IMR-90 (cell line): Measurements from ENCODE around the gene SLC22A7. TPM values are rescaled to one million over a fixed set of nuclear protein-coding genes. Genes with fewer than 3 reads are reported as not detected.

ENCODE experiments used
- ATAC-seq: fragments of 200-7000 bp; cut with Tn5 transposase; 2 replicates; pipeline ENCODE4 v1.9.1; 2020; ENCODE audit warnings: low read depth, mild to moderate bottlenecking, moderate library complexity
- BruUV-seq: library from RNA; stranded (reverse); fragments of 400-500 nt; replicated peaks from 2 replicates; lab custom pipeline; 2021; lab: Mats Ljungman, UMichigan
- CTCF ChIA-PET: fragments of 300-600 bp; formaldehyde crosslinking; extraction: SDS; loops from one replicate; lab custom pipeline; 2021; ENCODE audit warnings: antibody characterized with exemption; lab: Yijun Ruan, JAX
- POLR2A ChIA-PET: fragments of 300-600 bp; sonication (Branson Sonifier 250); formaldehyde crosslinking; loops from one replicate; lab custom pipeline; 2022; ENCODE audit warnings: antibody characterized with exemption; ENCODE audit not compliant: unreplicated experiment; lab: Charles Lee
- DNase-seq: peaks from one replicate; pipeline ENCODE4 v3.0.0; 2013
- H2AFZ ChIP-seq: replicated peaks from 2 replicates; pipeline ENCODE3; 2013; ENCODE audit warnings: low read length, mild to moderate bottlenecking; ENCODE audit not compliant: poor library complexity
- H2AK5ac ChIP-seq: 2 replicates; pipeline ENCODE4 v1.6.1; 2013; ENCODE audit warnings: low read depth, low read length, inconsistent platforms
- H2AK9ac ChIP-seq: replicated peaks from 2 replicates; pipeline ENCODE3; 2013; ENCODE audit warnings: mild to moderate bottlenecking, low read depth, low read length, moderate library complexity; ENCODE audit not compliant: poor library complexity
- H2BK120ac ChIP-seq: 2 replicates; pipeline ENCODE4 v1.6.1; 2013; ENCODE audit warnings: low read depth, low read length, inconsistent platforms
- H2BK15ac ChIP-seq: 3 replicates; pipeline ENCODE4 v1.6.1; 2013; ENCODE audit warnings: low read depth, low read length, inconsistent platforms
- H2BK20ac ChIP-seq: 2 replicates; pipeline ENCODE4 v1.6.1; 2013; ENCODE audit warnings: low read depth, mild to moderate bottlenecking, inconsistent platforms, low read length, moderate library complexity
- H2BK5ac ChIP-seq: 2 replicates; pipeline ENCODE4 v1.6.1; 2013; ENCODE audit warnings: mild to moderate bottlenecking, low read depth, low read length, inconsistent platforms; ENCODE audit not compliant: poor library complexity, severe bottlenecking
- H3K14ac ChIP-seq: replicated peaks from 2 replicates; pipeline ENCODE4 v1.6.1; 2013; ENCODE audit warnings: low read depth, low read length, inconsistent platforms
- H3K18ac ChIP-seq: 2 replicates; pipeline ENCODE4 v1.6.1; 2013; ENCODE audit warnings: low read depth, low read length, control low read depth
- H3K23ac ChIP-seq: 2 replicates; pipeline ENCODE4 v1.6.1; 2013; ENCODE audit warnings: low read depth, low read length, inconsistent platforms
- H3K27ac ChIP-seq: 2 replicates; pipeline ENCODE4 v1.5.1; 2013; ENCODE audit warnings: mild to moderate bottlenecking, control low read depth, low read length; ENCODE audit not compliant: insufficient read depth
- H3K27me3 ChIP-seq: 2 replicates; pipeline ENCODE4 v1.6.1; 2013; ENCODE audit warnings: low read length; ENCODE audit not compliant: control insufficient read depth, insufficient read depth
- H3K36me3 ChIP-seq: 2 replicates; pipeline ENCODE4 v1.6.1; 2013; ENCODE audit warnings: low read length, mixed read lengths; ENCODE audit not compliant: control insufficient read depth, insufficient read depth
- H3K4ac ChIP-seq: 2 replicates; pipeline ENCODE4 v1.6.1; 2013; ENCODE audit warnings: low read depth, low read length, inconsistent platforms
- H3K4me1 ChIP-seq: 2 replicates; pipeline ENCODE4 v1.6.1; 2013; ENCODE audit warnings: low read length, mixed read lengths; ENCODE audit not compliant: control insufficient read depth, insufficient read depth
- H3K4me2 ChIP-seq: 2 replicates; pipeline ENCODE4 v1.6.1; 2013; ENCODE audit warnings: low read depth, mild to moderate bottlenecking, control low read depth, low read length, moderate library complexity
- H3K4me3 ChIP-seq: 2 replicates; pipeline ENCODE4 v1.5.1; 2013; ENCODE audit warnings: low read depth, mild to moderate bottlenecking, control low read depth, low read length, moderate library complexity; ENCODE audit not compliant: insufficient read depth
- H3K56ac ChIP-seq: 2 replicates; pipeline ENCODE4 v1.6.1; 2013; ENCODE audit warnings: low read length, inconsistent platforms; ENCODE audit not compliant: insufficient read depth; ENCODE audit errors: extremely low read depth
- H3K79me1 ChIP-seq, 2 experiments: 2 replicates each; pipeline ENCODE4 v1.6.1; 2013; ENCODE audit warnings: low read length in 2 of 2, inconsistent platforms in 1 of 2, low read depth in 1 of 2
- H3K9ac ChIP-seq: 2 replicates; pipeline ENCODE4 v1.6.1; 2013; ENCODE audit warnings: low read depth, low read length, control low read depth
- H3K9me1 ChIP-seq: 2 replicates; pipeline ENCODE4 v1.6.1; 2013; ENCODE audit warnings: low read length, inconsistent platforms; ENCODE audit not compliant: insufficient read depth
- H3K9me3 ChIP-seq: 2 replicates; pipeline ENCODE4 v1.6.1; 2013; ENCODE audit warnings: low read length; ENCODE audit not compliant: control insufficient read depth, insufficient read depth
- H4K20me1 ChIP-seq: 2 replicates; pipeline ENCODE4 v1.6.1; 2013; ENCODE audit warnings: low read length, inconsistent platforms; ENCODE audit not compliant: insufficient read depth
- H4K5ac ChIP-seq: 2 replicates; pipeline ENCODE4 v1.6.1; 2013; ENCODE audit warnings: mild to moderate bottlenecking, low read depth, low read length, control low read depth
- H4K8ac ChIP-seq, 2 experiments: 2 replicates each; pipeline ENCODE4 v1.6.1; 2013; ENCODE audit warnings: low read depth in 2 of 2, low read length in 2 of 2, control low read depth in 1 of 2, inconsistent platforms in 1 of 2
- H4K91ac ChIP-seq: 2 replicates; pipeline ENCODE4 v1.6.1; 2013; ENCODE audit warnings: low read depth, low read length, inconsistent platforms; ENCODE audit not compliant: insufficient read depth
- CEBPB ChIP-seq: IDR thresholded peaks from 2 replicates; pipeline ENCODE4 v1.6.1; 2012; ENCODE audit warnings: low read depth, low read length, improper control_type of control experiment
- ELK1 ChIP-seq: fragments of 150-350 bp; IDR thresholded peaks from 2 replicates; pipeline ENCODE4 v1.6.1; 2016; ENCODE audit warnings: low read depth, mild to moderate bottlenecking, low read length, moderate library complexity, borderline replicate concordance
- MXI1 ChIP-seq: IDR thresholded peaks from 2 replicates; pipeline ENCODE4 v1.6.1; 2012; ENCODE audit warnings: low read depth, mild to moderate bottlenecking, low read length, moderate library complexity, borderline replicate concordance
- RAD21 ChIP-seq: IDR thresholded peaks from 2 replicates; pipeline ENCODE4 v1.6.1; 2012; ENCODE audit warnings: low read length, improper control_type of control experiment
- WGBS, 2 experiments: methylation state at CpG; one replicate each; pipeline versions ENCODE4 v1.1.5 to v1.1.7; 2013; ENCODE audit warnings: missing lambda C conversion rate in 2 of 2; ENCODE audit not compliant: insufficient read length in 1 of 2; ENCODE audit errors: extremely low coverage in 2 of 2; 5-methylcytosine and 5-hydroxymethylcytosine counted together
- dilution Hi-C: fragments of 300-500 bp; cut with HindIII; formaldehyde crosslinking; loops from one replicate; pipeline ENCODE4 v1.14.3; 2018; ENCODE audit warnings: low sequenced_read_pairs; ENCODE audit not compliant: unreplicated experiment
- in situ Hi-C: fragments of 300-500 bp; cut with MboI; formaldehyde crosslinking; loops from 3 replicates; pipeline ENCODE4 v1.14.3; 2019; ENCODE audit warnings: low sequenced_read_pairs, inconsistent platforms, mixed read lengths
- intact Hi-C: fragments of 100-400 bp; cut with micrococcal nuclease; formaldehyde crosslinking; loops from 2 replicates; pipeline ENCODE4 v1.10.0; 2022
- polyA plus RNA-seq, 3 experiments: library from polyadenylated mRNA; depleted of rRNA; stranded (reverse); fragments of >200 nt; gene quantifications; 2 replicates each; pipeline ENCODE4 v1.2.3, GENCODE V29; 2012; ENCODE audit warnings: low replicate concordance in 1 of 3
- total RNA-seq: library from RNA; depleted of rRNA; stranded (reverse); fragments of >200 nt; gene quantifications from 2 replicates; pipeline ENCODE4 v1.2.3, GENCODE V29; 2012

SLC22A7 gene
- total and polyA plus RNA-seq, 2 of the 4 experiments (the other 2 are of a cell fraction) = not detected

- no peak overlapping the region for H3K56ac ChIP-seq
- no peak overlapping the region for H2BK120ac ChIP-seq
- H3K18ac ChIP-seq = no peak overlapping the region
- H3K4me2 ChIP-seq = no peak overlapping the region
- peaks cover 65% of the 10 kb centered on the region for H3K27me3 ChIP-seq
- H4K8ac ChIP-seq = no peak overlapping the region
- 63% methylated on average over 4 of the region's 11 CpGs; no CpG with 5 or more reads in 1 of the 2 experiments for WGBS, 2 experiments
- no peaks in the 10 kb centered on the region; the same call in 1 of the 2 replicates for H3K4me1 ChIP-seq
- H4K20me1 ChIP-seq = no peaks in the 10 kb centered on the region
- DNase-seq (no peak), ATAC-seq (no peak)
- no TSS peak for BruUV-seq
- in situ Hi-C loops = loop anchor here (5.0 kb wide), 1 partner anchor 237 kb away; no protein-coding TSS in a partner anchor
- H2BK5ac ChIP-seq = no peak overlapping the region
- no peak overlapping the region for H3K27ac ChIP-seq
- CTCF ChIA-PET = no interaction called here
- H3K4ac ChIP-seq = no peak overlapping the region
- intact Hi-C loops = no loop called here
- TF ChIP-seq CEBPB = no peak
- no peak for TF ChIP-seq MXI1
- TF ChIP-seq ELK1 = no peak
- no peak for TF ChIP-seq RAD21
- no peaks in the 10 kb centered on the region for H3K9me1 ChIP-seq
- POLR2A ChIA-PET = no interaction called here
- H3K4me3 ChIP-seq = no peak overlapping the region
- H2BK20ac ChIP-seq = no peak overlapping the region
- no peak overlapping the region for H3K14ac ChIP-seq
- no peak overlapping the region for H3K23ac ChIP-seq
- H2BK15ac ChIP-seq = no peak overlapping the region
- no peaks in the 10 kb centered on the region for H3K79me1 ChIP-seq
- no peak overlapping the region for H2AK9ac ChIP-seq
- H2AK5ac ChIP-seq = no peak overlapping the region
- H3K9me3 ChIP-seq = no peaks in the 10 kb centered on the region
- H2AFZ ChIP-seq = no peak overlapping the region
- H4K91ac ChIP-seq = no peak overlapping the region
- no peak overlapping the region for H4K5ac ChIP-seq
- no peak overlapping the region for H3K9ac ChIP-seq
- dilution Hi-C loops = no loop called here
- H3K36me3 ChIP-seq = no peaks in the 10 kb centered on the region
Observed at GRCh38 chr6:43255408-43256054, 42.5 kb upstream of the SLC22A7 start.
